ENCODE measurements around the gene PRKAG2. TPM values are rescaled to one million over a fixed set of nuclear protein-coding genes. Genes with fewer than 3 reads are reported as not detected.
A peak's percentile ranks its signal among the peaks of the same experiment; 100 is the strongest.

PRKAG2 gene
- total and polyA plus RNA-seq, 2 experiments from 2014 or later = 9.1 to 14.9 TPM

DNA sequence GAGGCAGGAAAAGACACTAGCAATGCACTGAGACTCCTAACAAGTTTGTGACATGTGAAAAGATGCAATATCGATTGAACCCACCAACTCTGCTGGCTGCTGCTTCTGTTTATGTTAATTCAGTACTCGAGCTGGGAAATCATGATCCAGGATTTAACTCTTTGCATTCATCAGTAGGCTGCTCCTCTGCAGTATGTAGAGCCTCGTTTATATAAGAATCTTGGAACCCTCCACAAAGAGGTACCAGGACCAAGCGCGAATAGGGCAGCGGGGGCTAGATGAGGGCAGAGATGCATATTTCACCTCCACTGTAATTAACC, 7.8 kb downstream of the PRKAG2 start:
- H3K9me3 Mint-ChIP-seq = no peaks in the 10 kb centered on the region
- Histone ChIP-seq H3K79me2 (replicated peaks; ENCODE audit: insufficient read depth) (no peaks in the 10 kb centered on the region), H3K36me3 (ENCODE audit: insufficient read depth) (no peaks in the 10 kb centered on the region), H2AFZ (no peak overlapping the region; the same call in 1 of the 2 replicates), H3F3A (replicated peaks; ENCODE audit: low read depth) (no peaks in the 10 kb centered on the region), H3K27me3 (ENCODE audit: insufficient read depth) (no peaks in the 10 kb centered on the region), H3K4me2 (peak overlapping the region; percentile 43), H3K9me2 (ENCODE audit: insufficient read depth) (no peaks in the 10 kb centered on the region), H3K4me3 (no peak overlapping the region), H3K27ac (ENCODE audit: low read depth) (no peak overlapping the region), H3K4me1 (ENCODE audit: insufficient read depth) (peaks cover 8% of the 10 kb centered on the region), H4K20me1 (replicated peaks; ENCODE audit: insufficient read depth) (no peaks in the 10 kb centered on the region)
- no peak overlapping the region for H3K27ac Mint-ChIP-seq
- peaks cover 20% of the 10 kb centered on the region for H3K4me1 Mint-ChIP-seq
- ATAC-seq (no peak), DNase-seq (ENCODE audit: low spot score) (no peak)
- no peak for TF ChIP-seq CREB1 (CRISPR knock-in tag; IDR thresholded peaks at IDR 0.05; ENCODE audit: low read depth)
- TF ChIP-seq, protein P1, sequence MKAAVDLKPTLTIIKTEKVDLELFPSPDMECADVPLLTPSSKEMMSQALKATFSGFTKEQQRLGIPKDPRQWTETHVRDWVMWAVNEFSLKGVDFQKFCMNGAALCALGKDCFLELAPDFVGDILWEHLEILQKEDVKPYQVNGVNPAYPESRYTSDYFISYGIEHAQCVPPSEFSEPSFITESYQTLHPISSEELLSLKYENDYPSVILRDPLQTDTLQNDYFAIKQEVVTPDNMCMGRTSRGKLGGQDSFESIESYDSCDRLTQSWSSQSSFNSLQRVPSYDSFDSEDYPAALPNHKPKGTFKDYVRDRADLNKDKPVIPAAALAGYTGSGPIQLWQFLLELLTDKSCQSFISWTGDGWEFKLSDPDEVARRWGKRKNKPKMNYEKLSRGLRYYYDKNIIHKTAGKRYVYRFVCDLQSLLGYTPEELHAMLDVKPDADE (IDR thresholded peaks at IDR 0.05) = no peak
- TF ChIP-seq EZH2phosphoT487 (IDR thresholded peaks at IDR 0.05; ENCODE audit: unreplicated experiment) = no peak
- TF ChIP-seq, protein P2, sequence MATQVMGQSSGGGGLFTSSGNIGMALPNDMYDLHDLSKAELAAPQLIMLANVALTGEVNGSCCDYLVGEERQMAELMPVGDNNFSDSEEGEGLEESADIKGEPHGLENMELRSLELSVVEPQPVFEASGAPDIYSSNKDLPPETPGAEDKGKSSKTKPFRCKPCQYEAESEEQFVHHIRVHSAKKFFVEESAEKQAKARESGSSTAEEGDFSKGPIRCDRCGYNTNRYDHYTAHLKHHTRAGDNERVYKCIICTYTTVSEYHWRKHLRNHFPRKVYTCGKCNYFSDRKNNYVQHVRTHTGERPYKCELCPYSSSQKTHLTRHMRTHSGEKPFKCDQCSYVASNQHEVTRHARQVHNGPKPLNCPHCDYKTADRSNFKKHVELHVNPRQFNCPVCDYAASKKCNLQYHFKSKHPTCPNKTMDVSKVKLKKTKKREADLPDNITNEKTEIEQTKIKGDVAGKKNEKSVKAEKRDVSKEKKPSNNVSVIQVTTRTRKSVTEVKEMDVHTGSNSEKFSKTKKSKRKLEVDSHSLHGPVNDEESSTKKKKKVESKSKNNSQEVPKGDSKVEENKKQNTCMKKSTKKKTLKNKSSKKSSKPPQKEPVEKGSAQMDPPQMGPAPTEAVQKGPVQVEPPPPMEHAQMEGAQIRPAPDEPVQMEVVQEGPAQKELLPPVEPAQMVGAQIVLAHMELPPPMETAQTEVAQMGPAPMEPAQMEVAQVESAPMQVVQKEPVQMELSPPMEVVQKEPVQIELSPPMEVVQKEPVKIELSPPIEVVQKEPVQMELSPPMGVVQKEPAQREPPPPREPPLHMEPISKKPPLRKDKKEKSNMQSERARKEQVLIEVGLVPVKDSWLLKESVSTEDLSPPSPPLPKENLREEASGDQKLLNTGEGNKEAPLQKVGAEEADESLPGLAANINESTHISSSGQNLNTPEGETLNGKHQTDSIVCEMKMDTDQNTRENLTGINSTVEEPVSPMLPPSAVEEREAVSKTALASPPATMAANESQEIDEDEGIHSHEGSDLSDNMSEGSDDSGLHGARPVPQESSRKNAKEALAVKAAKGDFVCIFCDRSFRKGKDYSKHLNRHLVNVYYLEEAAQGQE (IDR thresholded peaks at IDR 0.05; ENCODE audit: unreplicated experiment) = no peak
- no peak for TF ChIP-seq JUNB (IDR thresholded peaks at IDR 0.05; ENCODE audit: unreplicated experiment)
- no peak for TF ChIP-seq CTCF (conservative IDR thresholded peaks at IDR 0.05; ENCODE audit: low read depth in 2 of 2)
- no peak for TF ChIP-seq ZNF331 (CRISPR knock-in tag; IDR thresholded peaks at IDR 0.05; ENCODE audit: low read depth)
- no peak for TF ChIP-seq STAT1 (IDR thresholded peaks at IDR 0.05; ENCODE audit: unreplicated experiment)
- no peak for TF ChIP-seq EZH2 (IDR thresholded peaks at IDR 0.05; ENCODE audit: low read depth, unreplicated experiment)
- no peak for TF ChIP-seq ZNF462 (CRISPR knock-in tag; IDR thresholded peaks at IDR 0.05)
- no peak for TF ChIP-seq ZNF114 (CRISPR knock-in tag; IDR thresholded peaks at IDR 0.05)
- H3K36me3 Mint-ChIP-seq (ENCODE audit: low read depth) = no peaks in the 10 kb centered on the region
- H3K27me3 Mint-ChIP-seq (ENCODE audit: insufficient read depth, low read depth, poor library complexity) = peaks cover 11% of the 10 kb centered on the region
- H3K4me3 Mint-ChIP-seq = no peak overlapping the region
